Measurements from ENCODE around the gene DLG2.

- TF ChIP-seq CTCF (IDR thresholded peaks at IDR 0.05) = no peak
- TF ChIP-seq POLR2A (IDR thresholded peaks at IDR 0.05) = no peak
Measured at GRCh38 chr11:84923489-84923888, 703.7 kb downstream of the DLG2 start.

All from uterus (tissue), 2 donors.